Frontal cortex (tissue), 4 donors: ENCODE measurements around the gene PRKRIP1. TPM values are rescaled to one million over a fixed set of nuclear protein-coding genes. Genes with fewer than 3 reads are reported as not detected.
A peak's percentile ranks its signal among the peaks of the same experiment; 100 is the strongest.

ENCODE experiments used
- DNase-seq, 2 donors: peaks; one replicate each; pipeline ENCODE4 v3.0.0; 2012; ENCODE audit warnings: low spot score in 2 of 2
- FAIRE-seq: peaks from 2 replicates; lab custom pipeline; 2012; peaks lifted over from hg19 to GRCh38; lab: Jason Lieb, UNC
- total RNA-seq: library from RNA; depleted of rRNA; stranded (reverse); fragments of >200 nt; gene quantifications from one replicate; pipeline ENCODE4 v1.2.3, GENCODE V29; 2014
- donor health status: control.
- donor health status: control.
- donor health status: control.

PRKRIP1 gene
- total RNA-seq, 1 donor from 2014 or later = 15.5 TPM

DNA sequence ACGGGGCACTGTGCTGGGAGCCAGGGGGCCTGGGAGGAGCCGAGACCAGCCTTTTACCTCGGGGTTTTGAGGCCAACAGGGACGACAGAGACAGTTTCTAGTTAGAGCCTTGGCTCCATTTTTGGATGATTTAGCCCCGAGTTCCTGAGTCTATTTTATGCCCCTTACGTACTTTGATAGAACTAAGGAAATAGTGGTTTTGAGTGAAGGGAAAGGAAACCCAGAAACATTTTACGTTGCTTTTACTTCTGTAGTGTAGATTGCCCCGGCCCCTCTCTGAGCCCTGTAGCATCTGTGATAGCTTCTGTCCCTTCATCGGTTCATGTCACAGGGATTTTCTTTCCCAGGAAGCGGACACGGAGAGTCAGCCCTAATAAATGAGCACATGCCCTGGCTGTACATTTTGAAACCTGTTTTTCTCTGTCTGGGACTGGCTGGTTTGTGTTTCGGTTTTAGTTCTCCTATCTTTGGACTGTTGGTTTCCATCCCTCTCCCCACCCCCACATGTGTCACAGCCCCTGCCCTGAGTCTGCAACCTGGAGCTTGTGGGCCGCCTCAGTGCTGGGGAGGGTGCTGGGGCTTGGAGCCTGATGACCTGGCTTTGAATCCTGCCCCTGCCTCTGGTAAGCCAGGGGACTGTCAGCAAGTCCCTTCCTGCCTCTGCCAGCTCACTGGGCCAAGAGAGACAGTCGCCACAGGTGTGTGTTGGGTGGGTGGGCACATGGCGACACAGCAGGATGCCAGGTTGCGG, 30.3 kb downstream of the PRKRIP1 start:
- FAIRE-seq (no peak), DNase-seq (no peak)

DNA sequence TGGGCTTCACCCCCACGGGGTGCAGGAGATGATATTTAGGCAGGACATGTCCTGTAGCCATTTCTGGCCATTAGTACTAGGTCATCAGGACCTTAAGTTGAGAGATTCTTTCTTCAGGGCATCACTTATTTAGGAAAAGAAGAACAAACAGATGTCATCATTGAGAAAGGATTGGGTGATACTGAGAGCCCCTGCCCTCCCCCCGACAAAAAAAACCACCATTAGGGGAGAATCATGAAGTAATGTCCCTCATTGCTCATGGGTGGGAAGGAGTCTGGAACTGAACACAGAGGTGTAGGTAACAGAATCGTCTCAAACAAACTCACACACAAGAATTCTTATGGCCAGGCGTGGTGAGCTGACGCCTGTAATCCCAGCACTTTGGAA, 30.8 kb downstream of the PRKRIP1 start:
- DNase-seq = no peak
- no peak for FAIRE-seq

DNA sequence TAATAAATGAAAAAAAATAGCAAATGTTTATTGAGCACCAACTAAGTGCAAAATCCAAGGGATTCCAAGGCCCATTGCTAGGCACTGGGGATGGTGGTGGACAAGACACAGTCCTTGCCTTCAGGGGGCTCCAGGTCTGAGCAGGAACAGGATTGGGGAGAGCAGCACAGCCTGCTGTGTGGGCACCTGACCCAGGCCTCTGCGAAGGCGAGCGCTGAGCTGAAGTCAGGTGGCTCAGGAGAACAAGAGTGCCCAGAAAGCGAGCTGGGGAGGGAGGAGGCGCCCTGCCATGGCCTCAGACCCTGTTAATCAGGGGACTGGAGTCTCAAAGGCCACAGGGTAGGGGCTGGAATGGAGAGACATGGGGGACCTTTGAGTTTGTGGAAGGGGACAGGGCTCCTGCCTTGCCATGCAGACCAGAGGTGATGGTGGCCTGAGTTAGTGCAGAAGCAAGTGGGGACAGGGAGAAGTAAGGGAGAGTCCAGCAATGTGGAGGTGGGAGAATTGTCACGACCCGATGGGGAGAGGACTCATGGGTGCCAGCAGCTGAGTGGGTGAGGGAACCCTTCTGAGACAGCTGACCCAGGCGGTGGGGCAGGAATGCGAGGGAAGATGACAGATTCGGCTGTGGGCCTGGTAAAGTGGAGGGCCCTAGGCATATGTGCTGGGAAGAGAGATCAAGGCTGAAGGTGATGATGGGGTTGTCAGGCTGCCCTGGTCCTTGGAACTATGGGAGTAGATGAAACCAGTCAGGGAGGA, 33.2 kb downstream of the PRKRIP1 start:
- DNase-seq = no peak
- no peak for FAIRE-seq

DNA sequence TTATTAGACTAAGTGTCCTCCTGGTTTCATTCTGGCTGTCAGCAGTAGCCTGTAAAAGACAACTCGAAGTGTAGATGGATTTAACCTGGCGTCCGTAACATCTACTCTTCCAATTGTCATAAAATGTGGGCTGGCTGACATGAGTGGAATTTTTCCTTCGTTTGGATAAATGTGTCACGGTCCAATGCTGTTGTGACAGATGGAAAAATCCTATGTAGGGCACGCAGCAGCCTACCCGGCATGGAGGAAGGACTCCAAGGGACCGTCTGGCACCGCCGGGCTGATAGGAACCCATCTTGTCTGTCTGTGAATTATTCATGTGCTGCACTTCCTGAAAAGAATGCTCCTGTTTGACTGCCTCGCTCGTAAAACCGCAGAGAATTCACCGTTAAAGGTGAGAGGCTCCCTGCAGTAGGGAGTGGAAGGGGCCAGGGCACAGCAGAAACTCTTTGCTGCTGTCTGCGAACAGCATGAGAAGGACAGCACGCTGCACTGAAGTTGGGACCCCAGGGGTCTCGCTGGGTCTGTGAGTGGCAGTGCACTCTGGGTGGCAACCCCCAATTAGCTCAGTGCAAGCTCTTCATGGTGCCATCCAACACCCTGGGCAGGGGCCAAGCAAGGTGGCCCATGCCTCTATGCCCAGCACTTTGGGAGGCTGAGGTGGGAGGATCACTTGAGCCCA, 35.6 kb downstream of the PRKRIP1 start:
- FAIRE-seq = no peak

DNA sequence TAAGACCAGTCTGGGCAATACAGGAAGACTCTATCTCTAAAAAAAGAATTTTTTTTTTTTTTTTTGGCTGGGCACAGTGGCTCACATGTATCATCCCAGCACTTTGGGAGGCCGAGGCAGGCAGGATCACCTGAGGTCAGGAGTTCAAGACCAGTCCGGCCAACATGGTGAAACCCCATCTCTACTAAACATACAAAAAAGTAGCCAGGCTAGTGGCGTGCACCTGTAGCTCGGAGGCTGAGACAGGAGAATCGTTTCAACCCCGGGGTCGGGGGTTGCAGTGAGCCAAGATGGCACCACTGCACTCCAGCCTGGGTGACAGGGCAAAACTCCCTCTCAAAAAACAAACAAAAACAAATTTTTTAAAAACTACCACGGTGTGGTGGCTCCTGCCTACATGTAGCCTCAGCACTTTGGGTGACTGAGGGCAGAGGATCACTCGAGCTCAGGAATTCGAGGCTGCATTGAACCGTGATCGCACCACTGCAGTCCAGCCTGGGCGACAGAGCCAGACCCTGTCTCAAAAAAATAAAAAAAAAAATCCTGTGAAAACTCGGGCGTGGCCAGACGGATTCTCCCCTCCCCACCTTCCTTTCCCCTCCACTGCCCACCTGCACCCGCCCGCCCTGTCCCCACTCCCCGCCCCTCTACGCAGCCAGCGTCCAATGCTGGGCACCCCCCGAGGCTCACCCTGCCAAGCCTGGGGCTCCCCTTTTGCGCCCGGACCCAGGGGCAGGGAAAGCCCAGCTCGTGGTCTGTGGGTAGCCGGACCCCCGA, 36.5 kb downstream of the PRKRIP1 start:
- DNase-seq = no peak
- FAIRE-seq = no peak

More for the DNA sequence above, 35.6 kb downstream of the PRKRIP1 start:
- DNase-seq = no peak

DNA sequence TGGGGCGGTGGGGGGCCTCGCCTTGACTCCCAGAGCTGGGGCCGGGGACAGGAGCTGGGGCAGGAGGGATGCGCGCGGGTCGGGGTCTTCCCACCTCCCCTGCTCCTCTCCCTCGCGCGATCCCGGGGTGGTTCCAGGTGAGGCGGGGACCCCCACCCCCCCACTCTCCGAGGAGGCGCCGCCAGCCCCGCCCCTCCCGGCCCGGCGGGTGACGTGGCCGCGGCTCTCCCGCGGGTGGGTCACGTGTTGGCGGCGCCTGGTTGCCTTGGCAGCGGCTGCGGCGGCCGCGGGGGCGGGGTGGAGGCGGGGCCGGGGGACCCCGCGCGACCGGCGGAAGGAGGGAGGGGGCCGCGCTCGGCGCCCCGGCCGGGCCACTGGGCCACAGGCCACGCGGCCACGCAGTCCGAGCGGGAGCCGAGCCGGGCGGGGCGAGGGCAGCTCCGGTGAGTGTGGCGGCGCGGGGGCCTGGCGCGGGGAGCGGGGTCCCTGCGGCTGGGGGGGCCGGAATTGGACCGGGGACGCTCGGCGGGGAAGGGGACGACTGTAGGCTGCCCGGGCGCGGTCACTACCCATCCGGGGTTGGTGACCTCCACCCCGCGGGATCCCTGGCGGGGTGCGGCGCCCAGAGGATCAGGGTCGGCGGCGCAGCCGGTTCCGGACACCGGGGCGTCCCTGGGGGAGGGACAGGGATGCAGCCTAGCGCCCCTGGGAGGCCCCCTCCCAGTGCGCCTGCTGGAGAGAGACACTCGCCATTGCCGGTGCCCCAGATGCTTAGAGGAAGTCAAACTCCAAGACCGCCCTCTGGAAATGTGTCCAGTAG, 37.3 kb downstream of the PRKRIP1 start, which contains the start of gene ORAI2:
TSS of gene ORAI2 (plus strand) at position 357 of the 820 bp plus-strand sequence. CDS start 5,382 bp downstream, outside the sequence.
- DNase-seq = peak; percentile 95 to 96
- FAIRE-seq = no peak

DNA sequence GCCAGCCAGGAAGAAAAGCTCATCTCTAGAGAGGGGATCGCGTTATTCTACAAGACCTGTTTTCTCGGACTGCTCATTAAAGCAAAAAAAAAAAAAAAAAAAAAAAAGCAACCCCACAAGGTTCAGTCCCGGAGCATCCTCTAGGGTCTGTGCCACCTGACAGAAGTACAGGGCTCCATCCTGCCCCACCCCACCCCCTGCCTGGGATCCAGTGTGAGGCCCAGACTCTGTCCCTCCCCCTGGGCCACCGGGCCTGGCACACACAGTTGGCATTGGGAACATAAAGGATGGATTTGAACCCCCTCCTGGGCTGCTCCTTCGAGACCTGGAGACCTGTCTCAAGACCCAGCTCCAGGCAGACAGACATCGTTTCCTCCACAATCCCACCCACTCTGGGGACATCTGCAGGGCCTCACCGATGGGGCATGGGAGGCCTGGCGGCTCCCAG, 37.9 kb downstream of the PRKRIP1 start:
- FAIRE-seq (no peak), DNase-seq (no peak)

DNA sequence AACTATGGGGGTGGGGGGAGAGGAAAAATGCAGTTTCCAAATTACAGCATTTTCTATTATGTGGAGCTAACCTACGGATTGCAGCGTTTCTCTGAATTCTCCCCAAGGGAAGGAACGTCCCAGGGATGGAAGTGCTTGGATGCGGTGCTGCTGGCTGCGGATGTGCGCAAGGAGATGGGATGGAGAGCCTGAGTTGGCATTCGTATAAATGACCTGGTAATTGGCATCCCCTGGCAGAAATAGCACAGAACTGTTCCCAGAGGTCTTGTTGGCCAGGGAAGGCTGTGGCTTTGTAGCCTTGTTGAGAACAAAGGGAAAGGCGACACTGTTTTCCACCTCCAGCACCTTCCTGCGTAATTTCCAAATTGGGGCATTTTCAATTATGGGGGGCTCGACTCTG, 40.0 kb downstream of the PRKRIP1 start:
- FAIRE-seq = no peak
- no peak for DNase-seq

DNA sequence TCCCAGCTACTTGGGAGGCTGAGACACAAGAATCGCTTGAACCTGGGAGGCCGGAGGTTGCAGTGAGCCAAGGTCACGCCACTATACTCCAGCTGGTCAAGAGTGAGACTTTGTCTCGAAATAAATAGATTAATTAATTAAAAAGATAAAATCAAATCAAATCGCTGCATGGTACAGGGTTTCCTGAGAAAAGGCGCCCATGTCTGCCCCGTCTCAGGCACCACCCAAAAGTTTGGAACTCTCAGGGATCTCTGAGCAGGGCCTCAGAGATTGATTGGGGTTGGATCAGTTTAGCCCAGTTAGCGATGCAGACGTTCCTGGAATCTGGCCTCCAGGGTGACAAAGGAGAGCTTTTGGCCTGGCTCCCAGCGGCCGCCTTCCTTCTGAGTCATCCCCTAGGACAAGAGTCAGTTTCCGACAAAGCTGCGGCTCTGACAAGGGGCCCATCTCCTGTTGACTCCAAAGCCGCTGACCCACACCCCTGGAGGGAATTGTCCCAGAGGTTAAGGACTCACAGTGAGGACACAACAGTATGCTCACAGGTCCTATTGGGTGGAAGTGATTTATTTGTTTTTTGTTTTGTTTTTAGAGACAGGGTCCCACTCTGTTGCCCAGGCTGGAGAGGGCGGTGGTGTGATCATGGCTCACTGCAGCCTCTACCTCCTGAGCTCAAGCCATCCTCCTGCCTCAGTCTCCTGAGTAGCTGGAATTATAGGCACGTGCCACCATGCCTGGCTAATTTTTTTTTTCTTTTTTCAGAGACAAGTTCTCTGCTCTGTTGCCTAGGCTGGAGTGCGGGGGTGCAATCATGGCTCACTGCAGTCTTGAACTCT, 44.0 kb downstream of the PRKRIP1 start:
- no peak for DNase-seq
- FAIRE-seq = no peak

DNA sequence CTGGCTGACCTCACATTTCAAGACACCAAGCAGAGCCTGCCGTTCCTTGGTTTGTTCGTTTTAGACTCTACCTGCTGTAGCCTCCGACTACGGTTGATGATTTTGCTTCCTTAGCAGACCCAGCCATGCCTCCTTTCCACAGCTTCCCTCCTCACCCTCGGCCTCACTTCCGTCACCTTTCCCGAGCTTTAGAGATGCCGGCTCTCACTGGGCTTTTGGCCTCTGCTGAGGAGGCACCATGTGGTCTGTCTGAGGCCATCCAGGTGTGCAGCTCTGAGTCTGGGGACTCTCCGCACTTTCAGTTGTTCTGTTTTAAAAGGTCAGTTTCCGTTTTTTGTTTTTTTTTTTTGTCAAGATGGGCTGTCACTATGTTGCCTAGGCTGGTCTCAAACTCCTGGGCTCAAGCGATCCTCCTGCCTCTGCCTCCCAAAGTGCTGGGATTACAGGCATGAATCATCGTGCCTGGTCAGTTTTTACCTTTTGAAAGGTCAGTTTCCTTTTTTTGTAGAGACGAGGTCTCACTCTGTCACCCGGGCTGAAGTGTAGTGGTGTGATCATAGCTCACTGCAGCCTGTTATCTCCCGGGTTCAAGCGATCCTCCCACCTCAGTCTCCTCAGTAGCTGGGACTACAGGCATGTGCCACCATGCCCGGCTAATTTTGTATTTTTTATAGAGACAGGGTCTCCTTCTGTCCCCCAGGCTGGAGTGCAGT, 49.0 kb downstream of the PRKRIP1 start:
- FAIRE-seq (no peak), DNase-seq (no peak)

DNA sequence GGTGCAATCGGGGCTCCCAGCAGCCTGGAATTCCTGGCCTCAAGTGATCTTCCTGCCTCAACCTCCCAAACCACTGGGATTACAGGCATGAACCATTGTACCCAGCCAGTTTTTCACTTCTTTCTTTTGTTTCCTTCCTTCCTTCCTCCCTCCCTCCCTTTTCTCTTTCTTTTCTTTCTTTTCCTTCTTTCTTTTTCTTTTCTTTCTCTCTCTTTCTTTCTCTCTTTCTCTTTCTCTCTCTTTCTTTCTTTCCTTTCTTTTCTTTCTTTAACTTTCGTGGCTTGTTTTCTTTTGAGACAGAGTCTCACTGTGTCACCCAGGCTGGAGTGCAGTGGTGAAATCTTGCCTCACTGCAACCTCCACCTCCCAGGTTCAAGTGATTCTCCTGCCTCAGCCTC, 49.5 kb downstream of the PRKRIP1 start:
- FAIRE-seq = no peak
- DNase-seq = no peak

DNA sequence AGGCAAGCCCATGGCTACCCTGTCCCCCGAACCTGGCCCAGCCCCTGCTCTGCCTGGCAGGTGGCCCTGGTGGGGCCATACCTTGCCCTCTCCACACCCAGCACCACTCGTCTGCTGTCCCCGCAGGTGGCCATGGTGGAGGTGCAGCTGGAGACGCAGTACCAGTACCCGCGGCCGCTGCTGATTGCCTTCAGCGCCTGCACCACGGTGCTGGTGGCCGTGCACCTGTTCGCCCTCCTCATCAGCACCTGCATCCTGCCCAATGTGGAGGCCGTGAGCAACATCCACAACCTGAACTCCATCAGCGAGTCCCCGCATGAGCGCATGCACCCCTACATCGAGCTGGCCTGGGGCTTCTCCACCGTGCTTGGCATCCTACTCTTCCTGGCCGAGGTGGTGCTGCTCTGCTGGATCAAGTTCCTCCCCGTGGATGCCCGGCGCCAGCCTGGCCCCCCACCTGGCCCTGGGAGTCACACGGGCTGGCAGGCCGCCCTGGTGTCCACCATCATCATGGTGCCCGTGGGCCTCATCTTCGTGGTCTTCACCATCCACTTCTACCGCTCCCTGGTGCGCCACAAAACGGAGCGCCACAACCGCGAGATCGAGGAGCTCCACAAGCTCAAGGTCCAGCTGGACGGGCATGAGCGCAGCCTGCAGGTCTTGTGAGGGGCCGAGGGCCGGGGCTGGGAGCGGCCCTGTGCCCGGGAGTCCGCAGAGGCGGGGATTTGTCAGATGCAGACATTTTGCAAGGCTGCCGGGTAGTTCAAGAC, 50.4 kb downstream of the PRKRIP1 start:
- FAIRE-seq = no peak
- no peak for DNase-seq

DNA sequence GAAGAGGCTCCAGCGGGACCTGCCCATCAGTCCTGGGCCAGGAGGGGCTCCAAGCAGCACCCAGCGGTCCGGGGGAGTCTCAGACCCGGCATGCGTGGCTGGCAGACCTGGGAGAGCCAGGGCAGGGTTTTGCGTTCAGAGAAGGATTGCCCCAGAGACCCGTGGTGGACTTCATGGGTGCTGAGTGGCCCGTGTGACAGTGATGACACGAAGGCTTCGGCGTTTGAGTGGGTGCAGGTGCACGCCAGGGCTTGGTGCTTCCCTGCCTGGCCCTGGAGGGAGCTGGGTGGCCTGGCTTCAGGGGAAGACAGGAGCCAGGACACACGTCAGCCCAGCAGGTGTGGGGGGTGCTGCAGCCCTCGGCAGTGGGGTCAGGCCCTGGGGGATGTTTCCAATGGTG, 51.1 kb downstream of the PRKRIP1 start:
- FAIRE-seq (no peak), DNase-seq (no peak)

DNA sequence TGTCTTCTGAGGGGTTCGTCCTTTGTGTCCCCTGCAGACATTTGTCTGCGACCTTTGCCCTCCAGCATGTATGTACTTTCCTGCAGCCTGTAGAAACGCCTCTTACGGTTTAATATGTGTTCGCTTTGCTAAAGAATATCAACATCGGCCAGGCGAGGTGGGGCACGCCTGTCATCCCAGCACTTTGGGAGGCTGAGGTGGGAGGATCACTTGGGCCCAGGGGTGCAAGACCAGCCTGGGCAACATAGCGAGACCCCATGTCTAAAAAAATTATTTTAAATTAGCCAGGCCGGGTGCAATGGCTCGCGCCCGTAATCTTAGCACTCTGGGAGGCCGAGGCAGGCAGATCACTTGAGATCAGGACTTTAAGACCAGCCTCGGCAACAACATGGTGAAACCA, 53.0 kb downstream of the PRKRIP1 start:
- DNase-seq (no peak), FAIRE-seq (no peak)

DNA sequence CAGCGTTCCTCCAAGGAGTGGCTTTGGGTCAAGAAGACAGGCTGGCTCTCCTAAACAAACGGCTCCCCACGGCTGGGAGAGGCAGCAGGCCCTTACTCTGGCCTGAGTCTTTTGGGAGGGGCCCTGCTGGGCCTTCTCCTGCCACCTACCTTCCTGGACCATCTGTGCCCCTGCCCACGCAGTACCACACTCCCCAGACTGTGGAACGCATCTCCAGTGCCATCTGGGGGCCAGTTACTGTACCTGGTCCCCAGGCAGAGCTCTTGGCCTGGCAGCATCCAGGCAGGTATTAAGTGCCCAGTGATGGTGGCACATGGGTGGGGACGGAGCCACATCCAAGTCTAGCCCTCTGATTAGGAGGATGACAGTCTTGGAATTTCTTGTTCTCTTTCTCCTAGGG, 54.1 kb downstream of the PRKRIP1 start:
- FAIRE-seq (no peak), DNase-seq (peak in 1 of 2 donors; percentile 58)

DNA sequence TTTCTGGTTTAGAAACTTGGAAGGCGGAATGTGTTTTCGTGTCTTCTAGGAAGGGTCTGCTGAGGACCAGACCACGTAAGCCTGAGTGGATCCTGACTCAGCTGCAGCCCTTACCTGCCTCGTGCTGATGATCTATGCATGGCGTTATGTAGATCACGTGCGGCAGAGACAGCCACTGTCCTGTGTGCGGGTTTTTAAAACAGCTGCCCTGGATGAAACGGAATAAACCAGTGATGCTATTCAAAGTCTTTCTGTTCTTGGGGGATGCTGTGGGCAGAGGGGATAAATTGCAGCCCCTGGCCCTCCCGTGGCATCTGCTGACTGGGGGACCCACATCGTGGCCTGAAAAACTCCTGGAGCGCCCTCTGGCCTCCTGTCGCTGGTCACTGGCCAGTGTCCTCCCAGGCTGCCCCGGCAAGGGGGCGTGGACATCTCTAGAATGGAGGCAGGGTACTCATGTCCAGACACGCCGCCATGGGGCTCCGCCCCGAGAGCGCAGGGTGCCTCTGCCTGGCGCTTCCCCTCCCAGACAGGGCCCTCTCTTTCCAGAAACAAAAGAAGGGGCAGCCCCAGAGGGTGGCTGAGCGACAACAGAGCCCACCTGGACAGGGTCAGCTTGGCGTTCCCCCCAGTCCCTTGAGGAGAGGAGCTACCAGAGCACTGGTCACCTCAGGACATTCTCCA, 55.4 kb downstream of the PRKRIP1 start:
- DNase-seq (no peak), FAIRE-seq (no peak)
